NCI-H226 (cell line): ENCODE data around the gene SCT.

Source experiments
- DNase-seq: peaks from one replicate; pipeline ENCODE4 v3.0.0-alpha.2; 2015

SCT gene

GRCh38 chr11:608791-609251 lies 18.2 kb downstream of the SCT start:
- DNase-seq: no peak

GRCh38 chr11:607971-608659 lies 18.9 kb downstream of the SCT start:
- no peak for DNase-seq

GRCh38 chr11:607020-607780 lies 19.8 kb downstream of the SCT start:
- DNase-seq: no peak

GRCh38 chr11:606245-606644 lies 20.7 kb downstream of the SCT start:
- DNase-seq: peak; percentile 99

- DNase-seq: no peak
Observed at GRCh38 chr11:605286-606129, 21.5 kb downstream of the SCT start.

- no peak for DNase-seq
Observed at GRCh38 chr11:603154-603553, 23.8 kb downstream of the SCT start.

GRCh38 chr11:601573-602245 lies 25.3 kb downstream of the SCT start:
- DNase-seq: no peak

- no peak for DNase-seq
Observed at GRCh38 chr11:598005-598680, 28.8 kb downstream of the SCT start.

- no peak for DNase-seq
Observed at GRCh38 chr11:597166-597725, 29.7 kb downstream of the SCT start.

- no peak for DNase-seq
Observed at GRCh38 chr11:596374-596773, 30.6 kb downstream of the SCT start.

GRCh38 chr11:595400-595799 lies 31.6 kb downstream of the SCT start:
- no peak for DNase-seq

- no peak for DNase-seq
Observed at GRCh38 chr11:593347-593746, 33.6 kb downstream of the SCT start.

- no peak for DNase-seq
Observed at GRCh38 chr11:592918-593317, 34.1 kb downstream of the SCT start.

- DNase-seq: no peak
Observed at GRCh38 chr11:592501-592900, 34.5 kb downstream of the SCT start.

GRCh38 chr11:590997-591396 lies 36.0 kb downstream of the SCT start:
- DNase-seq: no peak

GRCh38 chr11:589798-590197 lies 37.2 kb downstream of the SCT start:
- no peak for DNase-seq

- no peak for DNase-seq
Observed at GRCh38 chr11:587978-588380, 39.0 kb downstream of the SCT start.

GRCh38 chr11:587546-587945 lies 39.4 kb downstream of the SCT start:
- DNase-seq: no peak

GRCh38 chr11:586376-587316 lies 40.3 kb downstream of the SCT start:
- DNase-seq: no peak

GRCh38 chr11:584287-584686 lies 42.7 kb downstream of the SCT start:
- DNase-seq: no peak

GRCh38 chr11:581752-582151 lies 45.2 kb downstream of the SCT start:
- DNase-seq: no peak
